HG02870 (cell line): Measurements from ENCODE around the gene PPFIA2.

Experiments used
- ATAC-seq: cut with Tn5 transposase; IDR thresholded peaks from one replicate; pipeline ENCODE4 v1.9.1; 2021; ENCODE audit warnings: mild to moderate bottlenecking, moderate library complexity; ENCODE audit not compliant: unreplicated experiment

PPFIA2 gene

GRCh38 chr12:81759190-81760051 is at the start of gene PPFIA2:
PPFIA2 (minus strand) TSS chr12:81759350.
- no peak for ATAC-seq

- ATAC-seq = no peak
Observed at GRCh38 chr12:81800298-81801148, 41.4 kb upstream of the PPFIA2 start.

GRCh38 chr12:81798294-81798693 is 39.1 kb upstream of the PPFIA2 start:
- ATAC-seq = no peak

GRCh38 chr12:81797100-81797499 is 38.0 kb upstream of the PPFIA2 start:
- ATAC-seq = peak; percentile 61

- ATAC-seq = no peak
Observed at GRCh38 chr12:81792666-81793065, 33.5 kb upstream of the PPFIA2 start.

- ATAC-seq = no peak
Observed at GRCh38 chr12:81779216-81779615, 20.1 kb upstream of the PPFIA2 start.

- no peak for ATAC-seq
Observed at GRCh38 chr12:81778719-81779118, 19.6 kb upstream of the PPFIA2 start.

- ATAC-seq = no peak
Observed at GRCh38 chr12:81758421-81759189, 545 bp downstream of the PPFIA2 start.

- no peak for ATAC-seq
Observed at GRCh38 chr12:81757731-81758365, 1.3 kb downstream of the PPFIA2 start.

- ATAC-seq = no peak
Observed at GRCh38 chr12:81729781-81730180, 29.4 kb downstream of the PPFIA2 start.

GRCh38 chr12:81727391-81727790 is 31.8 kb downstream of the PPFIA2 start:
- no peak for ATAC-seq

GRCh38 chr12:81726634-81727033 is 32.5 kb downstream of the PPFIA2 start:
- ATAC-seq = no peak

GRCh38 chr12:81723361-81723760 is 35.8 kb downstream of the PPFIA2 start:
- ATAC-seq = no peak

- ATAC-seq = no peak
Observed at GRCh38 chr12:81722004-81722403, 37.1 kb downstream of the PPFIA2 start.

GRCh38 chr12:81718616-81719015 is 40.5 kb downstream of the PPFIA2 start:
- ATAC-seq = no peak

- ATAC-seq = no peak
Observed at GRCh38 chr12:81712536-81712935, 46.6 kb downstream of the PPFIA2 start.

GRCh38 chr12:81705586-81705985 is 53.6 kb downstream of the PPFIA2 start:
- ATAC-seq = no peak

GRCh38 chr12:81699551-81699950 is 59.6 kb downstream of the PPFIA2 start:
- ATAC-seq = no peak

- ATAC-seq = no peak
Observed at GRCh38 chr12:81692008-81692407, 67.1 kb downstream of the PPFIA2 start.

GRCh38 chr12:81683881-81684280 is 75.3 kb downstream of the PPFIA2 start:
- no peak for ATAC-seq

GRCh38 chr12:81679614-81680013 is 79.5 kb downstream of the PPFIA2 start:
- ATAC-seq = no peak
